CD14-positive monocyte (primary cell): ENCODE measurements around the gene ETV3L. TPM values are rescaled to one million over a fixed set of nuclear protein-coding genes. Genes with fewer than 3 reads are reported as not detected.

Experiments
- DNase-seq, 3 donors: peaks; one replicate each; pipeline ENCODE4 v3.0.0-alpha.2; 2011 to 2022
- H2AFZ ChIP-seq: 2 replicates; pipeline ENCODE4 v1.6.0; 2012; ENCODE audit warnings: mild to moderate bottlenecking, low read depth, low read length, inconsistent platforms; ENCODE audit not compliant: insufficient read depth, poor library complexity, severe bottlenecking
- H3K27ac ChIP-seq, 2 donors: 1 replicate in 1 of 2; 2 replicates in 1 of 2; pipeline ENCODE4 v1.5.1; 2012 to 2013; ENCODE audit warnings: low read length in 2 of 2, control low read depth in 1 of 2, inconsistent platforms in 1 of 2, low read depth in 1 of 2, mild to moderate bottlenecking in 1 of 2
- H3K27me3 ChIP-seq, 2 donors: one replicate each; pipeline versions ENCODE4 v1.6.0 to v1.6.1; 2011 to 2013; ENCODE audit warnings: low read length in 2 of 2; ENCODE audit not compliant: control insufficient read depth in 2 of 2, insufficient read depth in 2 of 2
- H3K36me3 ChIP-seq, 2 donors: replicated peaks in 1 of 2; 1 replicate in 1 of 2; 2 replicates in 1 of 2; pipeline versions ENCODE4 v1.5.1 to v1.6.1; 2012 to 2013; ENCODE audit warnings: low read length in 2 of 2, control low read depth in 1 of 2, inconsistent platforms in 1 of 2, mild to moderate bottlenecking in 1 of 2; ENCODE audit not compliant: insufficient read depth in 2 of 2, control insufficient read depth in 1 of 2
- H3K4me1 ChIP-seq, 2 donors: 1 replicate in 1 of 2; 2 replicates in 1 of 2; pipeline versions ENCODE4 v1.5.1 to v1.6.1; 2012 to 2013; ENCODE audit warnings: low read length in 2 of 2, control low read depth in 1 of 2, inconsistent platforms in 1 of 2, mild to moderate bottlenecking in 1 of 2, moderate library complexity in 1 of 2; ENCODE audit not compliant: insufficient read depth in 2 of 2, control insufficient read depth in 1 of 2
- H3K4me2 ChIP-seq: replicated peaks from 2 replicates; pipeline ENCODE3; 2012; ENCODE audit warnings: low read length, moderate library complexity, mild to moderate bottlenecking; ENCODE audit not compliant: poor library complexity, severe bottlenecking; ENCODE audit errors: extremely low read depth
- H3K4me3 ChIP-seq, 3 experiments: fragments of 200-600 bp in 1 of 3; sonication (generic) in 1 of 3; replicated peaks in 1 of 3; 1 replicate in 2 of 3; 2 replicates in 1 of 3; pipeline ENCODE4 v1.5.1; 2011 to 2013; ENCODE audit warnings: low read length in 3 of 3, mild to moderate bottlenecking in 3 of 3, control low read depth in 2 of 3, low read depth in 2 of 3, inconsistent platforms in 1 of 3, moderate library complexity in 1 of 3
- H3K79me2 ChIP-seq: 2 replicates; pipeline ENCODE4 v1.6.0; 2012; ENCODE audit warnings: mild to moderate bottlenecking, control low read depth, inconsistent platforms, low read length, moderate library complexity; ENCODE audit not compliant: insufficient read depth
- H3K9ac ChIP-seq: 2 replicates; pipeline ENCODE4 v1.6.0; 2017; ENCODE audit warnings: low read length, mild to moderate bottlenecking; ENCODE audit not compliant: insufficient read depth, poor library complexity, severe bottlenecking
- H3K9me3 ChIP-seq, 2 donors: replicated peaks in 1 of 2; 1 replicate in 1 of 2; 2 replicates in 1 of 2; pipeline versions ENCODE4 v1.5.1 to v1.6.1; 2012 to 2013; ENCODE audit warnings: low read length in 2 of 2, control low read depth in 1 of 2; ENCODE audit not compliant: control insufficient read depth in 1 of 2, insufficient read depth in 1 of 2
- H4K20me1 ChIP-seq: 2 replicates; pipeline ENCODE4 v1.6.0; 2012; ENCODE audit warnings: mild to moderate bottlenecking, low read length, control low read depth, moderate library complexity; ENCODE audit not compliant: insufficient read depth
- H3K27ac Mint-ChIP-seq, 7 donors: one replicate each; pipeline ENCODE4 v1.8.0; 2020; ENCODE audit warnings: mild to moderate bottlenecking in 7 of 7, mixed read lengths in 7 of 7, moderate library complexity in 6 of 7, inconsistent platforms in 2 of 7
- H3K27me3 Mint-ChIP-seq, 3 donors: one replicate each; pipeline ENCODE4 v1.8.0; 2021 to 2022; ENCODE audit warnings: low read depth in 3 of 3, mild to moderate bottlenecking in 3 of 3, mixed read lengths in 3 of 3, moderate library complexity in 3 of 3, inconsistent platforms in 1 of 3
- H3K36me3 Mint-ChIP-seq, 2 donors: one replicate each; pipeline ENCODE4 v1.8.0; 2020; ENCODE audit warnings: mixed read lengths in 2 of 2, inconsistent platforms in 1 of 2, mild to moderate bottlenecking in 1 of 2
- H3K4me1 Mint-ChIP-seq: one replicate; pipeline ENCODE4 v1.8.0; 2020; ENCODE audit warnings: mild to moderate bottlenecking, mixed read lengths
- H3K4me3 Mint-ChIP-seq, 2 donors: one replicate each; pipeline ENCODE4 v1.8.0; 2020; ENCODE audit warnings: mild to moderate bottlenecking in 2 of 2, mixed read lengths in 2 of 2, moderate library complexity in 1 of 2
- H3K9me3 Mint-ChIP-seq, 7 donors: one replicate each; pipeline ENCODE4 v1.8.0; 2020 to 2022; ENCODE audit warnings: mixed read lengths in 7 of 7, mild to moderate bottlenecking in 6 of 7, moderate library complexity in 6 of 7, inconsistent platforms in 2 of 7
- WGBS: methylation state at CpG from one replicate; pipeline ENCODE4 v1.1.5; 2013; ENCODE audit warnings: missing lambda C conversion rate; ENCODE audit not compliant: insufficient coverage; 5-methylcytosine and 5-hydroxymethylcytosine counted together
- intact Hi-C, 2 donors: fragments of 100-400 bp; cut with micrococcal nuclease; formaldehyde crosslinking; loops; one replicate each; pipeline versions ENCODE4 v1.15.0 to v1.15.1; 2023
- polyA plus RNA-seq, 3 donors: library from polyadenylated mRNA; depleted of rRNA in 1 of 3; unstranded in 2 of 3; stranded (reverse) in 1 of 3; fragments of 300-500 nt in 2 of 3; fragments of >200 nt in 1 of 3; fragmentation: Illumina TruSeq in 2 of 3; gene quantifications; 1 replicate in 2 of 3; 2 replicates in 1 of 3; pipeline ENCODE4 v1.2.3, GENCODE V29; 2012 to 2021
- TF ChIP-seq, protein P1 (sequence below): fragments of 200-600 bp; IDR thresholded peaks from one replicate; pipeline ENCODE4 v1.8.0; 2022; ENCODE audit warnings: antibody characterized with exemption, mild to moderate bottlenecking

ETV3L gene
- polyA plus RNA-seq, 3 donors, result 0.26 to 0.41 TPM; not detected in 1

DNA sequence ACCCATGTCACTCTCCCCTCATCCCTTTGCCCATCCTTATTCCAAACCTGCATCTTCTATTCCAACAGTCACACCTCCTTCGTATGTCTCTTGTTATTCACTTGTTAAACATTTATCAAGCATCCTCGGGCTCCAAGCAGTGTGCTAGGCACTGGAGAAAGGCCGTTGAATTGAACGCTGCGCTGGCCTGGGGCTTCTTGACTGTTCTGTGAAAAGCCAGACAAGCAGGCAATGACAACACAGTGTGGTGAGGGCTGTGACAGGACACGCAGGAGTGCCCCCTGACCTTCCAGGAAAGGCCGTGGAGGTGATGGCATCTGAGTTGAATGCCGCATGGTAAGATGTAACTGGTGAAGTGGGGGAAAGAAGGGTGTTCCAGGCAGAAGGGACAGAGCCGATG is 19.4 kb upstream of the ETV3L start:
- H3K27ac Mint-ChIP-seq, result no peak overlapping the region
- Histone ChIP-seq H3K27me3 (no peaks in the 10 kb centered on the region), H2AFZ (no peak overlapping the region), H3K27ac (no peak overlapping the region), H3K4me2 (no peak overlapping the region), H3K4me3 (no peak overlapping the region), H3K4me1 (peaks cover 9 to 10% of the 10 kb centered on the region in 2 donors), H3K36me3 (peaks cover 21 to 32% of the 10 kb centered on the region in 2 donors), H3K9ac (no peak overlapping the region), H4K20me1 (peaks cover 32% of the 10 kb centered on the region), H3K9me3 (no peaks in the 10 kb centered on the region), H3K79me2 (peaks cover 3% of the 10 kb centered on the region)
- H3K4me3 Mint-ChIP-seq, result no peak overlapping the region
- no peak for DNase-seq
- H3K4me1 Mint-ChIP-seq, result peaks cover 9% of the 10 kb centered on the region
- peaks cover 23 to 27% of the 10 kb centered on the region in 2 donors for H3K36me3 Mint-ChIP-seq
- no peaks in the 10 kb centered on the region for H3K9me3 Mint-ChIP-seq
- peaks cover 0 to 7% (median 3%) of the 10 kb centered on the region in 3 donors for H3K27me3 Mint-ChIP-seq
- intact Hi-C loops, result no loop called here
- TF ChIP-seq, protein P1, sequence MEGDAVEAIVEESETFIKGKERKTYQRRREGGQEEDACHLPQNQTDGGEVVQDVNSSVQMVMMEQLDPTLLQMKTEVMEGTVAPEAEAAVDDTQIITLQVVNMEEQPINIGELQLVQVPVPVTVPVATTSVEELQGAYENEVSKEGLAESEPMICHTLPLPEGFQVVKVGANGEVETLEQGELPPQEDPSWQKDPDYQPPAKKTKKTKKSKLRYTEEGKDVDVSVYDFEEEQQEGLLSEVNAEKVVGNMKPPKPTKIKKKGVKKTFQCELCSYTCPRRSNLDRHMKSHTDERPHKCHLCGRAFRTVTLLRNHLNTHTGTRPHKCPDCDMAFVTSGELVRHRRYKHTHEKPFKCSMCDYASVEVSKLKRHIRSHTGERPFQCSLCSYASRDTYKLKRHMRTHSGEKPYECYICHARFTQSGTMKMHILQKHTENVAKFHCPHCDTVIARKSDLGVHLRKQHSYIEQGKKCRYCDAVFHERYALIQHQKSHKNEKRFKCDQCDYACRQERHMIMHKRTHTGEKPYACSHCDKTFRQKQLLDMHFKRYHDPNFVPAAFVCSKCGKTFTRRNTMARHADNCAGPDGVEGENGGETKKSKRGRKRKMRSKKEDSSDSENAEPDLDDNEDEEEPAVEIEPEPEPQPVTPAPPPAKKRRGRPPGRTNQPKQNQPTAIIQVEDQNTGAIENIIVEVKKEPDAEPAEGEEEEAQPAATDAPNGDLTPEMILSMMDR, result no peak
- WGBS, result 96% methylated on average over 9 of the region's 9 CpGs

DNA sequence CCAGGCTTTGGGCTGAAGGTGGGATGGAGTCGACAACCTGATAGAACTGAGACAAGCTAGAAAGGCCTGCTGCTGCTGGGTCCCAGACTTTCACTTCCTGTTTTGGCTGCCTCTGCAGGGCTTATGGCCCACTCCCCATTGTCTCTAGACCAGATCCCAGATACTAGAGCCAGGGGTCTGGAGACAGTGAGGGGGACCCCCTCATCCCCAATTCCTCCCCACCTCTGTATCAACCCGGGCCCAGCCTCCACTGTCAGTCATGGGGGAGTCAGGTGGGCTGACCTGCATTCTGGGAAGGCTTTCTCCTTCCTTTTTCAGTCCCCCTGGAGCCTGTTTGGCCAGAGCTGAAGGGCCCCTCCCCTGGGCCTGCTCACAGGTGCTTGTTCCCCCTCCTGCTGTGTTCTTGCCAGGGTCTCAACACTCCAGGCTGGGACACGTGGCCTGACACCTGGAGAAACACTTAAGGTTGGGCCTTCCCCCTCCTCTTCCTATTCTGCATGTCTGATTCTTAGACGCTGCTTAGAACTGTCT is 18.0 kb upstream of the ETV3L start:
- intact Hi-C loops, result no loop called here
- Mint-ChIP-seq H3K27me3 (peaks cover 0 to 7% (median 3%) of the 10 kb centered on the region in 3 donors), H3K9me3 (no peaks in the 10 kb centered on the region), H3K36me3 (peaks cover 8 to 13% of the 10 kb centered on the region in 2 donors), H3K4me3 (no peak overlapping the region), H3K4me1 (peaks cover 23% of the 10 kb centered on the region), H3K27ac (no peak overlapping the region)
- no peaks in the 10 kb centered on the region for H3K9me3 ChIP-seq
- H3K4me3 ChIP-seq, result no peak overlapping the region
- no peak overlapping the region for H3K9ac ChIP-seq
- H3K27me3 ChIP-seq, result no peaks in the 10 kb centered on the region
- DNase-seq, result peak; percentile 32 to 68 (median 66)
- peaks cover 3% of the 10 kb centered on the region for H3K79me2 ChIP-seq
- TF ChIP-seq, protein P1, result no peak
- no peak overlapping the region for H2AFZ ChIP-seq
- WGBS, result 100% methylated on average over 1 of the region's 4 CpGs
- H3K4me2 ChIP-seq, result no peak overlapping the region
- peaks cover 18% of the 10 kb centered on the region for H4K20me1 ChIP-seq
- peaks cover 23 to 24% of the 10 kb centered on the region in 2 donors for H3K4me1 ChIP-seq
- peaks cover 7 to 18% of the 10 kb centered on the region in 2 donors for H3K36me3 ChIP-seq
- H3K27ac ChIP-seq, result no peak overlapping the region
